HG02759 (cell line): ENCODE measurements around the gene THRAP3.

Experiments
- ATAC-seq: cut with Tn5 transposase; IDR thresholded peaks from one replicate; pipeline ENCODE4 v1.9.1; 2021; ENCODE audit warnings: mild to moderate bottlenecking, moderate library complexity; ENCODE audit not compliant: unreplicated experiment

The THRAP3 gene

DNA sequence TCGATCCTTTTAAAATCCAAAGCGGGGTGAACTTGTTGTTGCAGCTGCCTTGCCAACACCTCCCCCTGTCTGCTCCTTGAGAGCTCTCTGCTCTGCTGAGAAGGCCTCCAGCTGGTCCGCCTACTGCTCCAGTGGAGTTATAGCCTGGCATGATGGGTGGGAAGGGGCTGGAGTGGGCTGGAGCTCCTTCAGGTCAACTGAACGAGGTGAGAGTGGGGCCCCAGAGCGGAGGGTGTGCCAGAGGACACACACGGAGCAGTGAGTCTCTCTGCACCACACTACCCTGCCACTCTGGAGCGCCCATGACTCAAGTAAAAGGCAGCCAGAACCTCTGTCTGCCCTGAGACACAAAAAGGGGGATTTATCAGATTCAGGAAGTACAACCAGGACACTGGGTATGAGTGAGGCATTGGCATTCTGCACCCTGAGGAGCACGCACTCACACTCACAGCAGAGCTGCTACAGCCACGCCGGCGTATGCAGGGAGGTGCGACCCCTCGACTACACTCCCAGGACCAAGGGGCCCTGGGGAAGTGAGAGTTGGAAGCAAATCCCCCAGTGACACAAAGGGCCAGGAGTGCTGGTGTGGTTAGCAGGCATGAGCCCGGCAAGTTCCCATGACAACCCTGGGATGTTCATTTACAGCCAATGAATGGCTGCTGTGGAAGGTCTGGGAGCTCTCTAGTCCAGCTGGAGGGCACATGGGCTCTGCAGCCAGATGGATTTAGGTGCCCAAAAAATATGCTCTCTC lies 127.2 kb downstream of the THRAP3 start:
- ATAC-seq, result no peak

DNA sequence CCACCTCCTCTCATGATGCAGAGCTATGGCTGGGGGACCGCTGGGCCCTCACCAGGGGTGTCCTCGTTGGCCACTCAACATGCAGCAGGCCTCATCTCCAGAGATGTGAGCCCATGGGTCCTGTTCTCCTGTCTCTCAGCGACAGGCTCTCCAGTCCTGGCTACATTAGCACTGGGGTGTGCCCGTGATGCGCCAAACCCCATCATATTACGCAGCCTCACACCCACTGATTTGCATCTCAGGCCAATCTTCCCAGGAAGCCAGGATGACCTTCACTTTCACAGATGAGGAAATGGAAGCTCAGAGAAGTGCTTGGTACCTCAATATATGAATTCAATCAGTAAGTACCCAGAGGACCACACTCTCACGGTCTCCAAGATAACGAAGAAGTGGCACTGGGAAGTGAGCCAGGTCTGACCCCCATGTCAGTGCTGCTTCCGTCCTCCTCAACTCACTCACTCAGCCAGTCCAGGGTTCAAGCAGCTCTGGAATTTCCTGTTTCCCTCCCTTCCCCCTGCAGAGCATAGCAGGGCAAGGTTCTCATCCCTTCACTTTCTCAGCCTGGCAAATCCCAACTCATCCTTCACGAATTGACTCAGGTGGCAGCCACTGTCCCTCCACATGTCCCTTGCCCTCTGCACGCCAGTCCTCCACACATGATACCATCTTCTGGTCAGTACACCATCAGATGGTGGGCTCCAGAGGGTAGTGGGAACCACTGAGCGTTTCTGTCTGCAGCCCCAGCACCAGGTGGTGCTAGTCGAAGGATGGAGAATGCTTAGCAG lies 128.1 kb downstream of the THRAP3 start:
- ATAC-seq, result no peak

DNA sequence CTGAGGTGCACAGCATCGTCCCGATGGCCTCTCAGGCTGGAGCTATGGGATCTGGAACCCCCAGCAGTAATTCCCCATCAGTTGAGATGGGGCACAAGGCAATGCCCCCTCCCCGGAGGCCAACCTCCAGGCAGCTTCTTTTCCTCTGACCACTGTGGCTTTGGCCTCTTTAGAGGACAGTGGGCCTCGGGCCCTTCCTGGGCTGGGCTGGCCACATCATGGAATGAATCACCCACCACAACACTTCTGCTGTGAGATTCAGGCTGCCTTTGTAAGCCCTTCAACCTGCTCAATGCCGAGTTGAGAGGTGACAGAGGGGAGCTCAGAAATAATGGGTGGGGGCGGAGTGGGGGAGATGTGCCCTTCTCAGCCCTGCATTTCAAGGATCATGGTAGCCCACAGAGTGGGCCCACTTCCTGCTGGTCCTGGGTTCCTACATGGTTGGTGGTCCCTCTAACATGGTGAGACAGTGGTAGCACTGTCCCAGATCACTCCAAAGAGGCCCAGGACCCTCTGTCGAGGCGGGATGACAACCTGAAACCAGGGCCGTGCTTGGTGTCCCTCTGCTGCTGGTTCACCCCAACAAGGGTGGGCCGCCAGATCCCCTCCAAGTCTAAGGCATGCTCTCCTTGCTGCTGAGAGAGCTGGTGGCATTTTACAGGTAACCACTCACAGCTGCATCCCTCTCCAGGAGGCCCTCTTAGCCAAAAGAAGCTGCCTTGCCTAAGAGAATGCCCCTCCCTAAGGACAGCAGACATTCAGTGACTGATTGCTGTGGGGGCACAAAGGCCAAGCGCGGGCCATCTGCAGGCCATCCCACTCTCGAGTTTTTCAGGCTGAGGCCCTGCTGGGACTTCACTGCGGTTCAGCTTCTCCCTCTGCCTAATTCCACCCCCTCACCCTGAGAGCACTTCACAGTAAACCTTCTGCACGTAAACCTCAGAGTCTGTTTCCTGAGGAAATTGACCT lies 129.0 kb downstream of the THRAP3 start:
- no peak for ATAC-seq

DNA sequence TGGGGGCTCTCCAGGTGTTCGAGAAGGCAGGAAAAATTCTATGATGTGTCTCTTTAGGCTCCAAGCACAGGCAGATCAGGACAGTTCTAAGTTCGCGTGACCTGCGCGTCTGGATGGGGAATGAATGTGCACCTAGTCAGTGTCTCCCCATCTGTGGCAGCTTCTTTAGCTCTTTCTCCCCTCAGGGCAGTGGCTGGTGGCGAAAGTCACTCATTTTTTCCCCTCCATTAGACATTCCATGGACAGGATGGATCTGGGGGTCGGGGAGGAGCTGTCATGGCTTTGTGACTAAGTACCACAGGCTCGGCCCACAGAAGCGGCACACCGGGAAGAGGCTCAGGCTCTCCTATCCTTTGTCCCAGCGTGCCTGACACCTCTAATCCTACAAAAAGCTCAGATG lies 130.2 kb downstream of the THRAP3 start:
- ATAC-seq, result no peak
